Lower leg skin (tissue), 4 donors: ENCODE measurements around the gene RORC. TPM values are rescaled to one million over a fixed set of nuclear protein-coding genes. Genes with fewer than 3 reads are reported as not detected.

ENCODE experiments used
- DNase-seq, 2 donors: peaks; one replicate each; pipeline ENCODE4 v3.0.0-alpha.2; 2019; ENCODE audit warnings: low spot score in 2 of 2
- H3K4me3 ChIP-seq: fragments of 200-600 bp; sonication (generic); 2 replicates; pipeline ENCODE4 v1.5.1; 2017; ENCODE audit warnings: mild to moderate bottlenecking, low read depth; ENCODE audit not compliant: poor library complexity, severe bottlenecking
- POLR2A ChIP-seq, 2 donors: fragments of 450-650 bp; IDR thresholded peaks; one replicate each; pipeline ENCODE4 v1.6.1; 2016 to 2017; ENCODE audit warnings: antibody characterized with exemption in 2 of 2, mild to moderate bottlenecking in 1 of 2, moderate library complexity in 1 of 2
- WGBS, 2 donors: methylation state at CpG; one replicate each; pipeline ENCODE4 v1.1.5; 2018; 5-methylcytosine and 5-hydroxymethylcytosine counted together
- intact Hi-C: fragments of 100-400 bp; cut with DNase I; formaldehyde crosslinking; loops from one replicate; pipeline ENCODE4 v1.15.0; 2023; ENCODE audit warnings: low total_unique reads
- total RNA-seq, 4 donors: library from RNA; depleted of rRNA; stranded (reverse); fragments of >200 nt; gene quantifications; one replicate each; pipeline ENCODE4 v1.1.0, GENCODE V29; 2016
- TF ChIP-seq, protein P1 (sequence below), 3 donors: fragments of 450-650 bp; IDR thresholded peaks; one replicate each; pipeline ENCODE4 v1.5.1; 2016; ENCODE audit warnings: antibody characterized with exemption in 3 of 3, mild to moderate bottlenecking in 3 of 3, moderate library complexity in 2 of 3

Gene RORC
- total RNA-seq, 4 donors from 2014 or later: 33.6 to 83.2 (median 58.2) TPM

DNA sequence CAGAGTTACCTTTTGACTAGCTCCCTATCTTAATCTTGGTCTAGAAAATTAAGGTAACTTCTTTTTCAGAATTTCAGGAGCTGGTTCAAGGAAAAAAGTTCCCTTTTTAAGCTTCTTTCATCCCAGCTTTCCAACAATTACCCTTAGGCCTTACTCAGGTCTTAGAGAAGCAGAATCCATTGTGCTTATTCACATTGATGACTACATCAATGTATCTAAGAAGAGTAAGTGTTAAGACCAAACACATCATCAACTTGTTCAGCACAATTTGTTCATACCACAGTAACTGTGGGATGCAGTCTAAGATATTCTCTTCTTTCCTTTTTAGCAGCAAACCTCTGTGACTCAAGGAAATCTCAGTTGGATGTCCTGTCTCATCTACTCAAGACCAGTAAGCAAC is 72.4 kb downstream of the RORC start:
- TF ChIP-seq, protein P1, sequence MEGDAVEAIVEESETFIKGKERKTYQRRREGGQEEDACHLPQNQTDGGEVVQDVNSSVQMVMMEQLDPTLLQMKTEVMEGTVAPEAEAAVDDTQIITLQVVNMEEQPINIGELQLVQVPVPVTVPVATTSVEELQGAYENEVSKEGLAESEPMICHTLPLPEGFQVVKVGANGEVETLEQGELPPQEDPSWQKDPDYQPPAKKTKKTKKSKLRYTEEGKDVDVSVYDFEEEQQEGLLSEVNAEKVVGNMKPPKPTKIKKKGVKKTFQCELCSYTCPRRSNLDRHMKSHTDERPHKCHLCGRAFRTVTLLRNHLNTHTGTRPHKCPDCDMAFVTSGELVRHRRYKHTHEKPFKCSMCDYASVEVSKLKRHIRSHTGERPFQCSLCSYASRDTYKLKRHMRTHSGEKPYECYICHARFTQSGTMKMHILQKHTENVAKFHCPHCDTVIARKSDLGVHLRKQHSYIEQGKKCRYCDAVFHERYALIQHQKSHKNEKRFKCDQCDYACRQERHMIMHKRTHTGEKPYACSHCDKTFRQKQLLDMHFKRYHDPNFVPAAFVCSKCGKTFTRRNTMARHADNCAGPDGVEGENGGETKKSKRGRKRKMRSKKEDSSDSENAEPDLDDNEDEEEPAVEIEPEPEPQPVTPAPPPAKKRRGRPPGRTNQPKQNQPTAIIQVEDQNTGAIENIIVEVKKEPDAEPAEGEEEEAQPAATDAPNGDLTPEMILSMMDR (IDR thresholded peaks at IDR 0.05): no peak
- no peak for TF ChIP-seq POLR2A (IDR thresholded peaks at IDR 0.05)
- no peak overlapping the region for H3K4me3 ChIP-seq
- intact Hi-C loops: no loop called here
- DNase-seq: no peak

DNA sequence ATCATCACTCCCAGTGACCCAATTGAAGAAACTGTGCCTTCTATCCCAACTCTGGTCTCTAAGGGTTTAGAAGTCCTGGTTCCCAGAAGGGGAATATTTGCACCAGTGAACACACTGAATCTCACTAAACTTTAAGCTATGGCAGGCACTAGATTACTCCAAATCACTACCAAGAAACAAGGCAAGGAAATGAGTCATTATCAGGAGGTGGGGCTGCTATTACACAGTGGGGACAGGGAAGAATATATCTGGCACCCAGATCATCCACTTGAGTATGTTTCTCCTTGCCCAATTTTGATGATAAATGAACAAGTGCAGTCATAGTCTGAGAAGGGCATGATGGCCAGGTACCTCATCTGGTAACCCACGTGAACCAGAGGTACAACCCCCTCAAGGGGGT is 75.3 kb downstream of the RORC start:
- intact Hi-C loops: no loop called here
- no peak for DNase-seq
- H3K4me3 ChIP-seq: no peak overlapping the region
- 75 to 76% methylated on average over 1 of the region's 1 CpG for WGBS, 2 donors
- TF ChIP-seq, protein P1 (IDR thresholded peaks at IDR 0.05): no peak
- TF ChIP-seq POLR2A (IDR thresholded peaks at IDR 0.05): no peak

Other genes starting within 250 kb of the RORC start
- gene SNX27, start 219.8 kb downstream of the RORC start, total RNA-seq: 10 to 100 TPM; 21.9 to 34.3 (median 26.5) TPM
- not detected for gene CELF3, start 115.0 kb downstream of the RORC start, total RNA-seq
- gene RIIAD1, start 110.3 kb downstream of the RORC start, total RNA-seq: not detected
- gene MRPL9, start 68.3 kb downstream of the RORC start, total RNA-seq: 100 to 1,000 TPM in 1 of 4 donors, 10 to 100 TPM in 3; 48.8 to 112 (median 66.4) TPM
- gene TDRKH, start 41.3 kb downstream of the RORC start, total RNA-seq: 1 to 10 TPM; 2.1 to 3.0 (median 2.6) TPM
- under 1 TPM in 3 of 4 donors, not detected in 1; 0.17 to 0.36 (median 0.34) TPM for gene LINGO4, start 26.4 kb downstream of the RORC start, total RNA-seq
- 1 to 10 TPM; 1.4 to 4.2 (median 2.3) TPM for gene C2CD4D, start 8.0 kb upstream of the RORC start, total RNA-seq
- 100 to 1,000 TPM in 1 of 4 donors, 10 to 100 TPM in 3; 74.4 to 115 (median 88.3) TPM for gene THEM5, start 21.9 kb upstream of the RORC start, total RNA-seq
- 10 to 100 TPM in 1 of 4 donors, 1 to 10 TPM in 3; 5.1 to 15.3 (median 7.0) TPM for gene THEM4, start 77.7 kb upstream of the RORC start, total RNA-seq
- 100 to 1,000 TPM in 2 of 4 donors, 10 to 100 TPM in 2; 74.8 to 153 (median 102) TPM for gene S100A10, start 162.1 kb upstream of the RORC start, total RNA-seq
- 100 to 1,000 TPM; 394 to 516 (median 448) TPM for gene S100A11, start 205.2 kb upstream of the RORC start, total RNA-seq